IPS-18a (cell line): ENCODE results near the gene HFM1.

Experiments used
- H3K27ac ChIP-seq: one replicate; pipeline ENCODE4 v1.5.1; 2013; ENCODE audit warnings: low read length
- H3K27me3 ChIP-seq: one replicate; pipeline ENCODE4 v1.6.1; 2013; ENCODE audit warnings: mild to moderate bottlenecking, low read length; ENCODE audit not compliant: control insufficient read depth, insufficient read depth
- H3K36me3 ChIP-seq: one replicate; pipeline ENCODE4 v1.6.1; 2013; ENCODE audit warnings: low read depth, low read length; ENCODE audit not compliant: control insufficient read depth
- H3K4me1 ChIP-seq: one replicate; pipeline ENCODE4 v1.6.1; 2013; ENCODE audit warnings: low read depth, low read length; ENCODE audit not compliant: control insufficient read depth
- H3K4me3 ChIP-seq: one replicate; pipeline ENCODE4 v1.5.1; 2013; ENCODE audit warnings: low read length
- H3K9ac ChIP-seq: one replicate; pipeline ENCODE4 v1.6.1; 2013; ENCODE audit warnings: mild to moderate bottlenecking, low read length, moderate library complexity
- H3K9me3 ChIP-seq: one replicate; pipeline ENCODE4 v1.6.1; 2013; ENCODE audit warnings: low read depth, low read length; ENCODE audit not compliant: control insufficient read depth

Gene HFM1

GRCh38 chr1:91234181-91234580 is 170.5 kb downstream of the HFM1 start:
- no peaks in the 10 kb centered on the region for H3K9me3 ChIP-seq
- no peak overlapping the region for H3K9ac ChIP-seq
- H3K4me1 ChIP-seq: no peaks in the 10 kb centered on the region
- no peak overlapping the region for H3K27ac ChIP-seq
- no peak overlapping the region for H3K4me3 ChIP-seq
- H3K36me3 ChIP-seq: no peaks in the 10 kb centered on the region
- H3K27me3 ChIP-seq: no peaks in the 10 kb centered on the region

DNA sequence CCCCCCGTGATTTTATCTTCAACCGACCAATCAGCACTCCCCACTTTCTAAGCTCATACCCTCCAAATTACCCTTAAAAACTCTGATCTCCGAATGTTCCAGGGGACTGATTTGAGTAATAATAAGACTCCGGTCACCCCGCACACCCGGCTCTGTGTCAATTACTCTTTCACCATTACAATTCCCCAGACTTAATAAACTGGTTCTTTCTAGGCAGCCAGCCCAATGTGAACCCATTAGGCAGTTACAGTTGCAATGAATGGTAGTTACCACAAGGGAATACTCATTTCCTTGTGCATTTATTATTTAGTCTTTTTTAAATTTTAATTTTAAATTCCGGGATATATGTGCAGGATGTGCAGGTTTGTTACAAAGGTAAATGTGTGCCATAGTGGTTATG is 177.9 kb downstream of the HFM1 start:
- Histone ChIP-seq H3K36me3 (no peaks in the 10 kb centered on the region), H3K4me1 (no peaks in the 10 kb centered on the region), H3K9ac (no peak overlapping the region), H3K9me3 (no peaks in the 10 kb centered on the region), H3K27ac (no peak overlapping the region), H3K4me3 (no peak overlapping the region), H3K27me3 (no peaks in the 10 kb centered on the region)

DNA sequence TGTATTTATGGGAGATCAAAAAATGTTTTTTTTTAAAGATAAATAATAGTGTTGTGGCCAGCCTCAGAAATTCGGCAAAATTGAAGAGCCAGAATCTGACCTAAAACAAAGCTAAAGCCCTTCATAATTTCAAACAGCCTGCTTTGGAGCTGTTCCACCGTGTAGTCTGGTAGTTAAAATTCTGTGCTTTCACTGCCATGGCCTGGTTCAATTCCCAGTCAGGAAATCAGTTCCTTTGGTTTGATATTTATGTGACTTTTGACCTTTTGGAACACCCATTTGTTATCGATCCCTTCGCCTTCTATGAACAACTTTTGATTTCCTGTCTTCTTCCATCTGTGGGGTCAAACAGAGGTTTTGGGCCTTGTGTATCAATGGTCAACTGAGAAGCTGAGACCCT is 179.8 kb downstream of the HFM1 start:
- H3K27me3 ChIP-seq: no peaks in the 10 kb centered on the region
- no peak overlapping the region for H3K27ac ChIP-seq
- H3K9ac ChIP-seq: no peak overlapping the region
- H3K4me1 ChIP-seq: no peaks in the 10 kb centered on the region
- peaks cover 1% of the 10 kb centered on the region for H3K9me3 ChIP-seq
- H3K4me3 ChIP-seq: no peak overlapping the region
- no peaks in the 10 kb centered on the region for H3K36me3 ChIP-seq

DNA sequence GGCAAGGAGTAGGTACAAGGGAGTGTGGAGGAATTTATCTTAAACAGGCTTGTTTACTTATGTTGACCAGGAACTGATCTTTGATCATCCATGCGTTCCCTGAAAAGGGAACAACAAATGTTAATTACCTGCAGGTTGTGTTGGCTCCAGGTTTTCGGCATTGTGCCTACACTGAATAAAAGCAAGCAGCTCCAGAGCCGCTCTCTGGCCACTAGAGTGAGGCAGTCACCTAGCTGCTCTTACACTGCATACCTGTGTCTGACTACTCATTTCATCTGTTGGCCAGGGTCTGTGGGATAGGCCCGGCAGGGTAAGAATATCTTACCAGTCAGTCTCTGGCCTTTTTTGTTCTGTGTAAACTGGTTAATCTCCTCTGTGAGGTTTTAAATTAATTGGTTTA is 183.6 kb downstream of the HFM1 start:
- no peak overlapping the region for H3K9ac ChIP-seq
- no peak overlapping the region for H3K27ac ChIP-seq
- no peaks in the 10 kb centered on the region for H3K4me1 ChIP-seq
- no peaks in the 10 kb centered on the region for H3K27me3 ChIP-seq
- H3K36me3 ChIP-seq: no peaks in the 10 kb centered on the region
- H3K4me3 ChIP-seq: no peak overlapping the region
- peaks cover 8% of the 10 kb centered on the region for H3K9me3 ChIP-seq

DNA sequence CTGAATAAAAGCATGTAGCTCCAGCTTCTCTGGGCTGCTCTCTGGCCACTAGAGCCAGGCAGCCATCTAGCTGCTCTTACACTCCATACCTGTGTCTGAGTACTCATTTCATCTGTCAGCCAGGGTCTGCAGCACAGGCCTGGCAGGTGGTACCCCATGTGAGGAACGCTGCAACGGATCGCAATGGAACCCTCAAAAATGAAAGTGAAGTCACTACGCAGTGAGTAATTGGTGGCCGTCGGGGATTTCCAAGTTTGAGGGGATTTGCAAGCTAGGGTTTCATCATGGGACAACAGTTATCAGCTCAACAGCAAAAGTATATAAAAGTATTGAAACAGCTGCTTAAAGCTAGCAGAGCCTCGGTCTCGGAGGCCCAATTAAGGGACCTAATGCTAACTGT is 186.7 kb downstream of the HFM1 start:
- Histone ChIP-seq H3K9me3 (peaks cover 8% of the 10 kb centered on the region), H3K27me3 (no peaks in the 10 kb centered on the region), H3K36me3 (no peaks in the 10 kb centered on the region), H3K4me1 (no peaks in the 10 kb centered on the region), H3K27ac (no peak overlapping the region), H3K9ac (no peak overlapping the region), H3K4me3 (no peak overlapping the region)
